HG02798 (cell line): ENCODE measurements around the gene FAM228B.
"Not testable (repeated sequence)": the region's sequence is repeated elsewhere in the genome, so short reads cannot be mapped to it uniquely, and the experiment has no call there.

ENCODE experiments used
- ATAC-seq: cut with Tn5 transposase; IDR thresholded peaks from one replicate; pipeline ENCODE4 v1.9.1; 2021; ENCODE audit warnings: mild to moderate bottlenecking; ENCODE audit not compliant: unreplicated experiment, poor library complexity

Gene FAM228B

DNA sequence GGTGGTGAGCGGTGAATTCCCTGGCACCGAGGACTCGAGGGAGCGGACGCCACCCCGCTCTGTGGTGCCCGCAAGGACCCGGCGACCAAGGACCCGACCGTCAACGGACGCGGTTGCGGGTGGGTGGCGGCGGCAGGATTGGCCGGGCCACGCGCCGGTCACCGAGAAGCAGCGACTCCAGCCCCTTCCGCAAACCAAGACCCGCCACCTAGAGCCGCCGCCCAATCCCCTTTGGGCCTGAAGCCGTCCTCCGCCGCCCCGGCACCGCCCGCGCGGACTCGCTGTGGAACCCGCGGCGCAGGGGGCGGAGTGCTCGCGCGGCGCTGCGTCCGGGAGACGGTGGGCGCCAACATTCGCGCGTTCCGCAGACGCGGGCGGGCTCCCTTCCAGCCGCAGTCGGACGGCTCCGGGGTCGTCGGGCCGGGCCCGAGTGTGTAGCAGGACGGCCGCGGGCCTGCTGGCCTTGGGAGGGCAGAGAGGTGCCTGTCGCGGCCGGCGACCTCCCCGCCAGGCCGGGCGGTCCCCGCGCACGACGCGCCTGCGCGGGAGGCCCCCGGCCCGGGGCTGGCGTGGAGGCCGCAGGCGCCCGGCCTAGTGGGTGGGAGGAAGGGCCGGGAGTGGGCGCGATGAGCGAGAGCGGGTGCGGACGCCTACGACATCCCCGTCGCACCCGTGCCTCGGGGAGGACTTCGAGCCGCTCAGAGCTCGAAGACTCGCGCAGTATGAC, at the start of gene FAM228B, which contains the start of gene PFN4:
Gene FAM228B, plus strand, starts transcription at position 275 of the 727 bp plus-strand sequence. CDS start 893 bp downstream, outside the sequence.
Gene PFN4, minus strand, starts transcription at position 140 of the 727 bp plus-strand sequence. CDS start 799 bp downstream, outside the sequence.
- peak; percentile 94 for ATAC-seq

DNA sequence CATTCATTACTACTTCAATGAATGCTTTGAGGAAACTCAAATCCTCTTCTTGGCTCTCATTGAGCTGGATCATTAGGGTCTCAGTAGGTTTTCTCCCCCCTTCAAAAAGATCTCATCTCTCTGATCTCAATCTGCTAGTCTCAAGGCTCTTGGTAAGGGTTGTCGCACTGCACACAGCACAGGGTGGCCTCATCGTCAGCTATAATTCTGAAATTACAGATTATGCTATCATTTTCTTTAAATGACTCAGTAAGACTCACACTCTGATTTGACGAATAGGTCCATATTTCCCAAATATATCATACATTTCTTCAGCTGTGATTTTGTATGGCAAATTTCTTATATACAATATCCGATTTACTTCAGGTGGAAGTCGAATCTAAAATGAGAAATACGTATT, 49.5 kb upstream of the FAM228B start:
- ATAC-seq: no peak

- no peak for ATAC-seq
Observed at GRCh38 chr2:24075259-24075658, 48.0 kb upstream of the FAM228B start.

- peak; percentile 96 for ATAC-seq
Observed at GRCh38 chr2:24075915-24076848, 47.1 kb upstream of the FAM228B start, which contains the start of gene SF3B6. SF3B6 (minus strand) TSS chr2:24076326; CDS start chr2:24076229, 97 bp downstream.

- peak; percentile 1 for ATAC-seq
Observed at GRCh38 chr2:24076849-24077534, 46.3 kb upstream of the FAM228B start.

DNA sequence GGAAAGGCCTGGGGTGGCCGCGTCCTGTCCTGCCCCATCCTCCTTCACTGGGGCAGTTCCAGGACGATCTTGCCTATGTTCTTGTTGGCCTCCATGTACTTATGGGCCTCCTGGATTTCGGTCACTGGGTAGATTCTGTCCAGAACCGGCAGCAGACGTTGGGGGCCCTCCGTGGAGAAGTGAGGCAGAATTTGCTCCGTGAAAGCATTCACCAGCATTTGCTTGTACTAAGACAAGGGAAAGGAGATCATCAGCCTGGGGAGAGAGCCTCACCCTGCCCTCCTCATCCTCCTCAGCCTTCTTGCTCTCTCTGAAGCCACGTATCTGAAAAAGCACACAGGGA, 45.8 kb upstream of the FAM228B start:
- no peak for ATAC-seq

DNA sequence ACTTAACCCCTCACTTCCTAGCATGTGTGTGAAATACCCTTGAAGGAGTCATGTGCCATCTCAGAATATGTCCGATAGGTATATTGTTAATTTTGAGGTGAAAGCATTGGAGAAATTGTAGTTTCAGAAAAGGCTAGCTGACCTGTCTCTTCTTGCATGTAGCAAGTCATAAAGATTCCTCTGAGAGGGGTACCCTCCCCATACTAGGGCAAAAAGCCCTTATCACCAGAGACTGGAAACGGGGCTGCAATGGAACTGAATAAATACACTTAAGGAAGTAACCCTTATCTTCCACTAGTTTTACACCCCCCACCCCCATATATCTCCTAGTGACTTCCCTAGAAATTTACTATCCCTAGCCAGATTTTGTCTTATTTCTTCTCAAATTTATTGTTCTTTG, 45.4 kb upstream of the FAM228B start:
- no peak for ATAC-seq

GRCh38 chr2:24080701-24081100, 42.6 kb upstream of the FAM228B start:
- no peak for ATAC-seq

- no peak for ATAC-seq
Observed at GRCh38 chr2:24082787-24083566, 40.3 kb upstream of the FAM228B start.

- ATAC-seq: peak; percentile 79
Observed at GRCh38 chr2:24083567-24084385, 39.5 kb upstream of the FAM228B start.

GRCh38 chr2:24084386-24085199, 38.7 kb upstream of the FAM228B start, which contains the start of gene TP53I3:
TP53I3 (minus strand) TSS chr2:24084834; CDS start chr2:24084326, 508 bp downstream.
- ATAC-seq: peak; percentile 84

GRCh38 chr2:24085200-24085489, 38.1 kb upstream of the FAM228B start:
- ATAC-seq: no peak

- ATAC-seq: no peak
Observed at GRCh38 chr2:24086241-24086640, 37.0 kb upstream of the FAM228B start.

DNA sequence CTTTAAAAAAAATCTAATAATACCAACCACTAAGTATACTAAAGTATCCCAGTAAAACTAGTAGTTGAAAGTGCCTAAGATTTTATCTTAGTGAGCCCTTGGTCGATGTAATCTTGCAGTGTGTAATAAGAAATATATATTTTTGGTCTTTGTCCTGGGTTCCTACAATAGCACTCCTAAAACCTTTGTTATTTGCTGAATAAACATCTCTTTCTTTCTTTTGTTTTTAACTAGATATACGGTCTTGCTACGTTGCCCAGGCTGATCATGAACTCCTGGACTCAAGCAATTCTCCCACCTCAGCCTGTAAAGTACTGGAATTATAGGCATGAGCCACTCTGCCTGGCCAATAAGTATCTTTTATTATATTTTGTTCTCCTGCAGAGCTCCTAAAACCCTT, 36.2 kb upstream of the FAM228B start:
- ATAC-seq: no peak

GRCh38 chr2:24088821-24089359, 34.4 kb upstream of the FAM228B start:
- ATAC-seq: no peak

DNA sequence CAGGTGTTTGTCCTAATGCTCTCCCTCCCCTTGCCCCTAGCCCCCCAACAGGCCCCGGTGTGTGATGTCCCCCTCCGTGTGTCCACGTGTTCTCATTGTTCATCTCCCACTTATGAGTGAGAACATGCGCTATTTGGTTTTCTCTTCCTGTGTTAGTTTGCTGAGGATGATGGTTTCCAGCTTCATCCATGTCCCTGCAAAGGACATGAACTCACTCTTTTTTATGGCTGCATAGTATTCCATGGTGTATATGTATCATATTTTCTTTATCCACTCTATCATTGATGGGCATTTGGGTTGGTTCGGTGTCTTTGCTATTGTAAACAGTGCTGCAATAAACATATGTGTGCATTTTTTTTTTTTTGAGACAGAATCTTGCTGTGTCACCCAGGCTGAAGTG, 30.0 kb upstream of the FAM228B start:
- not testable (repeated sequence) for ATAC-seq

DNA sequence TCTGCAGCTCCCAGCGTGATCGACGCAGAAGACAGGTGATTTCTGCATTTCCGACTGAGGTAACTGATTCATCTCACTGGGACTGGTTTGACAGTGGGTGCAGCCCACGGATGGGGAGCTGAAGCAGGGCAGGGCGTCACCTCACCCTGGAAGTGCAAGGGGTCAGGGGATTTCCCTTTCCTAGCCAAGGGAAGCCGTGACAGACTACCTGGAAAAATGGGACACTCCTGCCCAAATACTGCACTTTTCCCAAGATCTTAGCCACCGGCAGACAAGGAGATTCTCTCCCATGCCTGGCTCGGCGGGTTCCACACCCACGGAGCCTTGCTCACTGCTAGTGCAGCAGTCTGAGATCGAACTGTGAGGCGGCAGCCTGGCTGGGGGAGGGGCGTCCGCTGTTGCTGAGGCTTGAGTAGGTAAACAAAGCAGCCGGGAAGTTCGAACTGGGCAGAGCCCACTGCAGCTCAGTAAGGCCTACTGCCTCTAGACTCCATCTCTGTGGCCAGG, 28.0 kb upstream of the FAM228B start:
- not testable (repeated sequence) for ATAC-seq

DNA sequence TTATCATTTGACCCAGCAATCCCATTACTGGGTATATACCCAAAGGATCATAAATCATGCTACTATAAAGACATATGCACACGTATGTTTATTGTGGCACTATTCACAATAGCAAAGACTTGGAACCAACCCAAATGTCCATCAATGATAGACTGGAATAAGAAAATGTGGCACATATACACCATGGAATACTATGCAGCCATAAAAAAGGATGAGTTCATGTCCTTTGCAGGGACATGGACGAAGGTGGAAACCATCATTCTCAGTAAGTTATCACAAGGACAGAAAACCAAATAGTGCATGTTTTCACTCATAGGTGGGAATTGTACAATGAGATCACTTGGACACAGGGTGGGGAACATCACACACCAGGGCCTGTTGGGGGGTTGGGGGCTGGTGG, 22.5 kb upstream of the FAM228B start:
- not testable (repeated sequence) for ATAC-seq
